ENCODE measurements around the gene STX16.

The STX16 gene

GRCh38 chr20:58619077-58619863 lies 31.8 kb upstream of the STX16 start:
- no peak for DNase-seq

- DNase-seq, result no peak
Measured at GRCh38 chr20:58619864-58620431, 31.1 kb upstream of the STX16 start.

GRCh38 chr20:58621906-58622548 lies 29.1 kb upstream of the STX16 start:
- no peak for DNase-seq

GRCh38 chr20:58622671-58623578 lies 28.2 kb upstream of the STX16 start:
- no peak for DNase-seq

GRCh38 chr20:58623579-58624473 lies 27.3 kb upstream of the STX16 start:
- no peak for DNase-seq

DNA sequence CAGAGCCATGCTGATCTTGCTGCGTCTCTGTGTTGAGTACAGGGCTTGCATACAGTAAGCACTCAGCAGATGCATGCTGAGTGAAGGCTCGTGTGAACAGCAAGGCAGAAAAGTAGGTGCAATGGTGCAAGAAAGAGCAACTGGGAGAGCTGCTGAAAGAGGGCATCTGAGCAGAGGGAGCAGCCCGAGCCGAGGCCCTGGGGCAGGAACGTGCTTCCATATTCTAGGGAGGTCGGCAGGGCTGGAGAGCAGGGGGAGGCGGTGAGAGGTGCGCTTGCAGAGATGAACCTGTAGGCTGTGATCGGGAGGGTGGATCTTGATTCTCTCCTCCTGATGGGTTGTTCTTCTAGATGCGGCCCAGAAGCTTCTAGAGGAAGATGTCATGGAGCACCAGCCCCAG lies 26.4 kb upstream of the STX16 start:
- no peak for DNase-seq

DNA sequence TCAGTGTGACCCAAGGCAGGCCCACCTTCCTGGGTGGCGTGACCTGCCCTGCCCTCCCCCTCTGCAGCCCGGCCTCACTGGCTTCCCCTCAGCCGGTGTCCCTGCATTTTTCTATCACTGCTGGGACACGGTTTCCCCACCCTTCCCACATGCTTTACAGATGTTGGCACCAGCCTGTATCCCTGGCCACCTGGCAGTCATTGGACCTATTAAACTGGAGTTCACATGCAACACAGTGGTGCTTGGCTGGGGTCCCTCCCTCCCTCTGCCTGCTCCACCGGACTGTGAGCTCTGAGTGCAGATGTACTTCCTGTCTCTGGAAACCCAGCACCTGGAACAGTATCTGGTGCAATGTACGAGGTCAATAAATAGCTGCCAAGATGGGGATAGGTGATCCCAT lies 25.5 kb upstream of the STX16 start:
- no peak for DNase-seq

DNA sequence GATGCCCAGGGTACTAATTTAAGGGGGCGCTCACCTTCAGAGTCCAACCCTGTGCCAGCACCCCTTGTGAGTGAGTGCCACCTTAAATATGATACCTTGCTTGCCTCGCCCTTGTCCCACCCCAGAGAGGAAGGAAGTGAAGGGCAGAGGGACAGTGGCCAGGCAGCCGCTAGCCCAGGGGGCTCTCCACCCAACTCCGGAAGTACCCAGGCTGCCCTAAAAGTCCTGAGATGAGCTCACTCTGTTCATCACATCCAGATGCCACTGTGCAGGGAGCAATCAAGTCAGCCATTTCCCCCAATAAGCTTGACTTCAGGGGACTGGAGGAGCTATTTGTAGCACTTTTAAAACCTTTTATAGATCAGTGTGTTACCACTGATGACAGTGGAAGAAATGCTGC lies 25.0 kb upstream of the STX16 start:
- no peak for DNase-seq

DNA sequence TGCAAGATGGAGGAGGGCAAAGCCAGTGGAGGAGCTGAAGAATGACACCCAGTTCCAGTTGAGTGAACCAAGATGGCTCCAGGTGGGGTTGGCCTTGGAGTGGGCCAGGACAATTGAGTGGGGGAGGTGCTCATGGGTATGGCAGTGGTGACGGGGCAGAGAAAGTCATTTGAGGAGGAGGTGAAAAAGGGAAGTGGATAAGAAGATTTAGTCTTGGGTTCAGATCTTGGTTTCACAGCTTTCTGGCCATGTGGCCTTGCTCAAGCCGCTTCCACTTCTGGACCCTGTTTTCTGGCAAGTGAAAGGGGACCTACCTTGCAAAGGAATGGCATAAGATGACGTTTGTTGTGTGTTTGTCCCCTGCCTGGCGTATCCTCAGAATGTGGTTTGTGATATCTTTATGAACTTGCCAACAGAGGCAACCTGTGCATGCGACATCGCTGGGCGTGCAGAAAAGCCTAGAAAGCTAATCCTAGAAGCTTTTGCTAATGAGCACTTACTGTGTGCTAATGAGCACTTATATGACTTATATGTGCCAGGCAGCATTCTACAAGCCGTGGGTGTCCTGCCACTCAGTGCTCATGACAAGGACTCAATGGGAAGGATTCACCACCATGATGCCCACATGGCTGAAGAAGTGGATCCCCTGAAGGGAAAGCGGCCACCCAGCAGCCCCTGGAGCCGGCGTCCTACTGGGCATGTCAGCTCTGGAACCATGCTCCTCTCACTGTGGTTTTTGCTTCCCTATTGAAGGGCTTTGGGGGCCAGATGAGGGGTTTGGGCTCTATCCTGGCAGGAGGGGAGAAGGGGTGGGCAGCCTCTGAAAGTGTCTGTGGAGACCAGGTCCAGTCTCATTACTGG lies 23.6 kb upstream of the STX16 start:
- DNase-seq, result no peak

DNA sequence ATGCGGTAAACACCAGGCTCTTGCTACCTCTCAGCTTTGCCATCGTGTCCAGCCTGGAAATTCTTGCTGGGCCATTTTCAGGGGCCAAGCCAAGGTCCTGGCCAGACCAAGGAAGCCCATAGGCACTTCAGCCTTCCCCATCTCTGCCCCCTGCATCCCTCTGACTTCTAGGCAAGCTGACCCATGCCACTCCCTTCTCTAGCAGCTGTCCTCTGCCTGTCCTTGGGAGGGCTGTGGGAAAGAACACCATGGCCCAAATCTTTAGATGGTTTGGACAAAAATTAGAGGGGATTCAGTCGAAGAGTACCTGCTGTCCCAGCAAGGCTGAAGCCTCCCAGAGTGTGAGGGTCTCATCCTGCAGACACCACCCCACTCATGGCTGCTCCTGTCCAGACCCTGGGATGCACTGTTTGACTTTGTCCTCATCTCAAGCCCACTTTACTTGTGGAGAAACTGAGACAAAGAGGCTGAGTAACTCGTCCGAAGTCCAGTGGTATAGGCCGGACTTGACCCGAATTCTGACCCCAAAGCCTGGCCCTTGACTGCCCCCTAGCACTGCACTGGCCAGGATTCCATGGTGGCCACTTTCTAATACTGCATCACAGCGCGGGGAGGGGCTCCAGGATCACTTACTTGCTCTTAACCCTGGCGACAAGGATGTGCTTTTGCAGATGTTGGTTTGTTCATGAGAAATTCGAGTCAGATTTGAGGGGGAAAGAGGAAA lies 22.4 kb upstream of the STX16 start:
- DNase-seq, result no peak

GRCh38 chr20:58629215-58629580 lies 21.9 kb upstream of the STX16 start:
- no peak for DNase-seq

DNA sequence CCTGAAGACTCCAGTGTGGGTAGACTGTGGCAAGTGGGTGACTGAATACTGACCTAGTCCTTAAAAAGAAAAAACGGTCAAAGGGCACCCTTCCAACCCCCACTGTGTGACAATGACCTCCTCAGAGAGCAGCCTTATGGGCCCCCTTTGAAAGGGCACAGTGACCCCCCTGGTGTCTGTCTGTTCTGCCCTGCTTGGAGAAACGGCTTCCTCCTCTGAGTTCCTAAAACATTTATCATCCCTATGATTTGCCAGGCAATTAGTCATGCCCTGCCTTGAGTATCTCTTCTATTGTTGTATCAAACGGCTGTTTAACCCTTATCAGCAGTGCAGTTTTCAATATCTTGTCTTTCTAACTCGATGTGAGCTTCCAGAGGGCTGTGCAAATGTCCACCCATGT lies 21.0 kb upstream of the STX16 start:
- DNase-seq, result no peak

GRCh38 chr20:58633161-58634053 lies 17.7 kb upstream of the STX16 start:
- DNase-seq, result no peak

DNA sequence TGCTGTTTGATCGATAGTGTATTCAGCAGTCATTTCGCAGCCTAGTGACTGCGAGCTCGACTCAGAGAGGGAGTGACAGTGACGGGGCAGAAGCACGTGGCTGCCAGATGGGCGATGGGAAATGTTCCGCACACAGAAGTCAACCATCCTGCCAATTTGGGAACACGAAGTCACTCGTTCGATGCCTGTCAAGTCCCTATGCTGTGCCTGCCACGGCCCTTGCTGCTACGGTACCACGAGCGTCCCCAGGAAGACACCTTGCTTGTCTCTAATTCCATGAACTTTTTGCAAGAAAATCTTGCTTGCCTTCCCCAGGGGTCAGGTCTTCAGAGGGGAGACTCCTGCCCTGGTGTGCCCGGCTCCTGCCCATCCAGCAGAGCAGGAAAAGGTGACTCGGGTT lies 17.0 kb upstream of the STX16 start:
- no peak for DNase-seq

GRCh38 chr20:58634521-58635278 lies 16.4 kb upstream of the STX16 start:
- peak; percentile 43 for DNase-seq

GRCh38 chr20:58635279-58635665 lies 15.8 kb upstream of the STX16 start:
- no peak for DNase-seq

DNA sequence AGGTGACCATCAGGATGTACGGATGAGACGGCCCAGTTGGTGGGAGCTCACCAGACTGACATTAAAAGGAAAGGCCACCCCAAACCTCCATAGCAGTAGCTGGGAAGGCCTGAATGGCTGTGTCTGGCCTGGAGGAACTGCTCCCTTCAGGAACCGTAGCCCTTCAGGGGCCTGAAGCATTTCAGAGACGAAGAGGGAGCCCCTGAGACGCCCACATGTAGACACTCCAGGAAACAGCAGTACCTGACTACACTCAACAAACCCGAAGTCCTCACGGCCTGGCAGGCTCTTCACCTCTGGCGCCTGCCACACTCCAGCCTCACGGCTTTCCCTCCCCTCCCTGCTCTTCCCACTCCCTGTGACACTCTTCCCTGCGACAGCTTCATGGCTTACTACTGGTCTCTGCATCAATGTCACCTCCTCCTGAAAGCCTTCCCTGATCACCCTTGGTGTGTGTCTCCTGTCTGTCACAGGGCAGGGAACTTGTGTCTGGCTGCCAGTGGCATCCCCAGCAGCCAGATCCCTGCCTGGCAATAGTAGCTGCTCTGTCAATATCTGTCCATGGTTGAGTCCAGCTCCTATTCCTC lies 14.6 kb upstream of the STX16 start:
- no peak for DNase-seq

DNA sequence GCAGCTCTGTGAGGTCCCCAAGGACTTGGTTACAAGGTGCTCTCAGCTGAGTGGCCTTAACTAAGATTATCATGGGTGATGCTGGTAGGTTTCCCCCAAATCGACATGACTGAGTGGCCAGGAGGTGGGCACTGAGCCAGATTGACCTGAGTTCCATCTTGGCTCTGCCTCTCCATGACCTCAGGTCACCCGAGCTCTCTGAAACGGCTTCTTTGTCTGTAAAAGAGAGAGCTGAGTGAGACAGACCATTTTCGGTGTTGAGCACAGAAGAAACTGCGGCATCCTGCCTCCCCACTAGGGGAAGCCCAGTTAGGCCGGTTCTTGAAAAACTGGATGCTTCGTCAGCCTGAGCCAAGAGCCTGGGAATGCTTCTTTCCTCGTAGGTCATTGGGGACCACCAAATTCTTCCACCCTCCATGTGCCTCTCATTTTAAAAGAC lies 14.1 kb upstream of the STX16 start:
- no peak for DNase-seq
